GM12878 (cell line): ENCODE results near the gene ANGPTL5.
"Not testable (repeated sequence)": the region's sequence is repeated elsewhere in the genome, so short reads cannot be mapped to it uniquely, and the experiment has no call there.

ENCODE experiments used
- DPF2 ChIP-seq: fragments of 450-650 bp; IDR thresholded peaks from 2 replicates; pipeline ENCODE4 v1.6.1; 2017; ENCODE audit warnings: mild to moderate bottlenecking
- EZH2 ChIP-seq: IDR thresholded peaks from 2 replicates; pipeline ENCODE4 v1.6.1; 2012; ENCODE audit warnings: low read depth, mild to moderate bottlenecking, control low read depth, inconsistent platforms, low read length, borderline replicate concordance; ENCODE audit not compliant: control insufficient read depth
- HDAC2 ChIP-seq: fragments of 200-600 bp; sonication (generic); IDR thresholded peaks from 2 replicates; pipeline ENCODE4 v1.6.1; 2017
- MYC ChIP-seq: IDR thresholded peaks from 2 replicates; pipeline ENCODE4 v1.6.1; 2011; ENCODE audit warnings: mild to moderate bottlenecking, low read length, moderate library complexity, inconsistent platforms; ENCODE audit not compliant: insufficient read depth, insufficient replicate concordance, insufficient read length, severe bottlenecking
- NR2C2 ChIP-seq: IDR thresholded peaks from 2 replicates; pipeline ENCODE4 v1.6.1; 2011; ENCODE audit warnings: borderline replicate concordance, low read depth; ENCODE audit not compliant: control insufficient read depth, insufficient read length
- NRF1 ChIP-seq: conservative IDR thresholded peaks from 2 replicates; pipeline ENCODE4 v1.6.1; 2011; ENCODE audit warnings: mild to moderate bottlenecking, low read depth, low read length, improper control_type of control experiment
- SIN3A ChIP-seq: IDR thresholded peaks from 2 replicates; pipeline ENCODE4 v1.6.1; 2012; ENCODE audit warnings: low read depth, low read length, improper control_type of control experiment
- TF ChIP-seq, protein P1 (sequence below): IDR thresholded peaks from 2 replicates; pipeline ENCODE4 v1.6.1; 2012; ENCODE audit warnings: low read depth, low read length, improper control_type of control experiment
- TF ChIP-seq, protein P2 (sequence below), 3 experiments: IDR thresholded peaks in 2 of 3; conservative IDR thresholded peaks in 1 of 3; 2 replicates each; pipeline ENCODE4 v1.5.1; 2011; ENCODE audit warnings: low read depth in 3 of 3, low read length in 3 of 3, mild to moderate bottlenecking in 3 of 3, control low read depth in 2 of 3, moderate library complexity in 2 of 3, inconsistent platforms in 1 of 3, mixed read lengths in 1 of 3; ENCODE audit not compliant: control insufficient read depth in 2 of 3, insufficient read depth in 1 of 3; ENCODE audit errors: extremely low read depth in 1 of 3
- TF ChIP-seq, protein P3 (sequence below): fragments of 450-650 bp; IDR thresholded peaks from 2 replicates; pipeline ENCODE4 v1.6.1; 2017; ENCODE audit warnings: mild to moderate bottlenecking
- TF ChIP-seq, protein P4 (sequence below): IDR thresholded peaks from 2 replicates; pipeline ENCODE4 v1.6.1; 2012; ENCODE audit warnings: mild to moderate bottlenecking, low read depth, low read length

DNA sequence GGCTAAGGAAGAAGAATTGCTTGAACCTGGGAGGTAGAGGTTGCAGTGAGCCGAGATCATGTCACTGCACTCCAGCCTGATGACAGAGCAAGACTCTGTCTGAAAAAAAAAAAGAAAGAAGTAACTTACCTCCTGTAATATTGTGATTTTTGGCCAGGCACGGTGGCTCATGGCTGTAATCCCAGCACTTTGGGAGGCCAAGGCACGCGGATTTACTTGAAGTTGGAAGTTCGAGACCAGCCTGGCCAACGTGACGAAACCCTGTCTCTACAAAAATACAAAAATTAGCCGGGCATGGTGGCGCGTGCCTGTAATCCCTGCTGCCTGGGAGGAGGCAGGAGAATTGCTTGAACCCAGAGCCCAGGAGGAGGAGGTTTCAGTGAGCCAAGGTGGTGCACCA lies 47.9 kb upstream of the ANGPTL5 start:
- not testable (repeated sequence) for TF ChIP-seq DPF2, NR2C2, NRF1, EZH2, HDAC2, MYC, SIN3A
- TF ChIP-seq, protein P1, sequence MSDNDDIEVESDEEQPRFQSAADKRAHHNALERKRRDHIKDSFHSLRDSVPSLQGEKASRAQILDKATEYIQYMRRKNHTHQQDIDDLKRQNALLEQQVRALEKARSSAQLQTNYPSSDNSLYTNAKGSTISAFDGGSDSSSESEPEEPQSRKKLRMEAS = not testable (repeated sequence)
- TF ChIP-seq, protein P2, sequence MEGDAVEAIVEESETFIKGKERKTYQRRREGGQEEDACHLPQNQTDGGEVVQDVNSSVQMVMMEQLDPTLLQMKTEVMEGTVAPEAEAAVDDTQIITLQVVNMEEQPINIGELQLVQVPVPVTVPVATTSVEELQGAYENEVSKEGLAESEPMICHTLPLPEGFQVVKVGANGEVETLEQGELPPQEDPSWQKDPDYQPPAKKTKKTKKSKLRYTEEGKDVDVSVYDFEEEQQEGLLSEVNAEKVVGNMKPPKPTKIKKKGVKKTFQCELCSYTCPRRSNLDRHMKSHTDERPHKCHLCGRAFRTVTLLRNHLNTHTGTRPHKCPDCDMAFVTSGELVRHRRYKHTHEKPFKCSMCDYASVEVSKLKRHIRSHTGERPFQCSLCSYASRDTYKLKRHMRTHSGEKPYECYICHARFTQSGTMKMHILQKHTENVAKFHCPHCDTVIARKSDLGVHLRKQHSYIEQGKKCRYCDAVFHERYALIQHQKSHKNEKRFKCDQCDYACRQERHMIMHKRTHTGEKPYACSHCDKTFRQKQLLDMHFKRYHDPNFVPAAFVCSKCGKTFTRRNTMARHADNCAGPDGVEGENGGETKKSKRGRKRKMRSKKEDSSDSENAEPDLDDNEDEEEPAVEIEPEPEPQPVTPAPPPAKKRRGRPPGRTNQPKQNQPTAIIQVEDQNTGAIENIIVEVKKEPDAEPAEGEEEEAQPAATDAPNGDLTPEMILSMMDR (IDR thresholded peaks at IDR 0.05 in 2 of 3, conservative IDR thresholded peaks at IDR 0.05 in 1 of 3; ENCODE audit: control insufficient read depth in 2 of 3, extremely low read depth in 1 of 3, insufficient read depth in 1 of 3, low read depth in 3 of 3, low read length in 3 of 3) = not testable (repeated sequence)
- TF ChIP-seq, protein P3, sequence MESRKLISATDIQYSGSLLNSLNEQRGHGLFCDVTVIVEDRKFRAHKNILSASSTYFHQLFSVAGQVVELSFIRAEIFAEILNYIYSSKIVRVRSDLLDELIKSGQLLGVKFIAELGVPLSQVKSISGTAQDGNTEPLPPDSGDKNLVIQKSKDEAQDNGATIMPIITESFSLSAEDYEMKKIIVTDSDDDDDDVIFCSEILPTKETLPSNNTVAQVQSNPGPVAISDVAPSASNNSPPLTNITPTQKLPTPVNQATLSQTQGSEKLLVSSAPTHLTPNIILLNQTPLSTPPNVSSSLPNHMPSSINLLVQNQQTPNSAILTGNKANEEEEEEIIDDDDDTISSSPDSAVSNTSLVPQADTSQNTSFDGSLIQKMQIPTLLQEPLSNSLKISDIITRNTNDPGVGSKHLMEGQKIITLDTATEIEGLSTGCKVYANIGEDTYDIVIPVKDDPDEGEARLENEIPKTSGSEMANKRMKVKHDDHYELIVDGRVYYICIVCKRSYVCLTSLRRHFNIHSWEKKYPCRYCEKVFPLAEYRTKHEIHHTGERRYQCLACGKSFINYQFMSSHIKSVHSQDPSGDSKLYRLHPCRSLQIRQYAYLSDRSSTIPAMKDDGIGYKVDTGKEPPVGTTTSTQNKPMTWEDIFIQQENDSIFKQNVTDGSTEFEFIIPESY = not testable (repeated sequence)
- TF ChIP-seq, protein P4, sequence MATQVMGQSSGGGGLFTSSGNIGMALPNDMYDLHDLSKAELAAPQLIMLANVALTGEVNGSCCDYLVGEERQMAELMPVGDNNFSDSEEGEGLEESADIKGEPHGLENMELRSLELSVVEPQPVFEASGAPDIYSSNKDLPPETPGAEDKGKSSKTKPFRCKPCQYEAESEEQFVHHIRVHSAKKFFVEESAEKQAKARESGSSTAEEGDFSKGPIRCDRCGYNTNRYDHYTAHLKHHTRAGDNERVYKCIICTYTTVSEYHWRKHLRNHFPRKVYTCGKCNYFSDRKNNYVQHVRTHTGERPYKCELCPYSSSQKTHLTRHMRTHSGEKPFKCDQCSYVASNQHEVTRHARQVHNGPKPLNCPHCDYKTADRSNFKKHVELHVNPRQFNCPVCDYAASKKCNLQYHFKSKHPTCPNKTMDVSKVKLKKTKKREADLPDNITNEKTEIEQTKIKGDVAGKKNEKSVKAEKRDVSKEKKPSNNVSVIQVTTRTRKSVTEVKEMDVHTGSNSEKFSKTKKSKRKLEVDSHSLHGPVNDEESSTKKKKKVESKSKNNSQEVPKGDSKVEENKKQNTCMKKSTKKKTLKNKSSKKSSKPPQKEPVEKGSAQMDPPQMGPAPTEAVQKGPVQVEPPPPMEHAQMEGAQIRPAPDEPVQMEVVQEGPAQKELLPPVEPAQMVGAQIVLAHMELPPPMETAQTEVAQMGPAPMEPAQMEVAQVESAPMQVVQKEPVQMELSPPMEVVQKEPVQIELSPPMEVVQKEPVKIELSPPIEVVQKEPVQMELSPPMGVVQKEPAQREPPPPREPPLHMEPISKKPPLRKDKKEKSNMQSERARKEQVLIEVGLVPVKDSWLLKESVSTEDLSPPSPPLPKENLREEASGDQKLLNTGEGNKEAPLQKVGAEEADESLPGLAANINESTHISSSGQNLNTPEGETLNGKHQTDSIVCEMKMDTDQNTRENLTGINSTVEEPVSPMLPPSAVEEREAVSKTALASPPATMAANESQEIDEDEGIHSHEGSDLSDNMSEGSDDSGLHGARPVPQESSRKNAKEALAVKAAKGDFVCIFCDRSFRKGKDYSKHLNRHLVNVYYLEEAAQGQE = not testable (repeated sequence)
